GM12878 (cell line): ENCODE measurements around the gene HCST. TPM values are rescaled to one million over a fixed set of nuclear protein-coding genes. Genes with fewer than 3 reads are reported as not detected.
A peak's percentile ranks its signal among the peaks of the same experiment; 100 is the strongest.

Experiments
- CBX5 ChIP-seq: sonication (generic); IDR thresholded peaks from 2 replicates; pipeline ENCODE4 v1.6.1; 2016; ENCODE audit warnings: low read depth, moderate library complexity, mild to moderate bottlenecking, inconsistent platforms
- GABPA ChIP-seq: IDR thresholded peaks from 2 replicates; pipeline ENCODE4 v1.6.1; 2014; ENCODE audit warnings: antibody characterized with exemption, low read depth, mild to moderate bottlenecking, inconsistent platforms
- MYB ChIP-seq: fragments of 150-350 bp; IDR thresholded peaks from 2 replicates; pipeline ENCODE4 v1.6.1; 2014; ENCODE audit warnings: mild to moderate bottlenecking, low read depth, low read length, borderline replicate concordance
- POLR2AphosphoS5 ChIP-seq: IDR thresholded peaks from 2 replicates; pipeline ENCODE4 v1.6.1; 2011; ENCODE audit warnings: mild to moderate bottlenecking, low read length, inconsistent platforms
- SREBF2 ChIP-seq: IDR thresholded peaks from 2 replicates; pipeline ENCODE4 v1.6.1; 2012; ENCODE audit warnings: mild to moderate bottlenecking, low read length
- STAT1 ChIP-seq: fragments of 450-650 bp; conservative IDR thresholded peaks from 2 replicates; pipeline ENCODE4 v1.6.1; 2014; ENCODE audit warnings: antibody characterized with exemption, mild to moderate bottlenecking
- WRNIP1 ChIP-seq: IDR thresholded peaks from 2 replicates; pipeline ENCODE4 v1.6.1; 2011; ENCODE audit warnings: low read depth, low read length, improper control_type of control experiment, borderline replicate concordance
- polyA plus RNA-seq, 11 experiments: library from polyadenylated mRNA; depleted of rRNA in 4 of 11; unstranded in 6 of 11; stranded (reverse) in 5 of 11; fragments of >200 nt; fragmentation: Nextera tagmentation in 4 of 11; fragmentation: Illumina TruSeq in 1 of 11; extraction: Ambion mirVana in 4 of 11; extraction: Trizol in 1 of 11; gene quantifications; 1 replicate in 1 of 11; 2 replicates in 10 of 11; pipeline versions ENCODE4 v1.2.1 to v1.2.3, GENCODE V29; 2011 to 2016; ENCODE audit warnings: inconsistent platforms in 2 of 11, missing spikeins in 2 of 11, low read depth in 1 of 11
- total RNA-seq, 4 experiments: library from RNA; depleted of rRNA in 3 of 4; stranded (reverse); fragments of >200 nt in 3 of 4; fragmentation: Illumina TruSeq in 1 of 4; extraction: Trizol in 1 of 4; gene quantifications; 2 replicates each; pipeline versions ENCODE4 v1.2.1 to v1.2.3, GENCODE V29; 2013 to 2021
- TF ChIP-seq, protein P1 (sequence below): fragments of 450-650 bp; IDR thresholded peaks from 2 replicates; pipeline ENCODE4 v1.6.1; 2017; ENCODE audit warnings: low read depth, mild to moderate bottlenecking, moderate library complexity
- TF ChIP-seq, protein P2 (sequence below): fragments of 450-650 bp; IDR thresholded peaks from 2 replicates; pipeline ENCODE4 v1.6.1; 2018; ENCODE audit warnings: mild to moderate bottlenecking, low read depth, moderate library complexity; ENCODE audit not compliant: partially characterized antibody

Gene HCST
- total and polyA plus RNA-seq, 10 of the 15 experiments (the other 5 are each of a cell fraction or from before 2014, with no cell fraction given), result 7.5 to 79.6 (median 33.6) TPM

GRCh38 chr19:35901854-35902661 is at the start of gene HCST (continued):
- TF ChIP-seq STAT1 (no peak), CBX5 (no peak), GABPA (peak; percentile 57; the same call in 1 of the 2 replicates), MYB (no peak), WRNIP1 (no peak), POLR2AphosphoS5 (peak; percentile 76), SREBF2 (no peak)
- TF ChIP-seq, protein P1, sequence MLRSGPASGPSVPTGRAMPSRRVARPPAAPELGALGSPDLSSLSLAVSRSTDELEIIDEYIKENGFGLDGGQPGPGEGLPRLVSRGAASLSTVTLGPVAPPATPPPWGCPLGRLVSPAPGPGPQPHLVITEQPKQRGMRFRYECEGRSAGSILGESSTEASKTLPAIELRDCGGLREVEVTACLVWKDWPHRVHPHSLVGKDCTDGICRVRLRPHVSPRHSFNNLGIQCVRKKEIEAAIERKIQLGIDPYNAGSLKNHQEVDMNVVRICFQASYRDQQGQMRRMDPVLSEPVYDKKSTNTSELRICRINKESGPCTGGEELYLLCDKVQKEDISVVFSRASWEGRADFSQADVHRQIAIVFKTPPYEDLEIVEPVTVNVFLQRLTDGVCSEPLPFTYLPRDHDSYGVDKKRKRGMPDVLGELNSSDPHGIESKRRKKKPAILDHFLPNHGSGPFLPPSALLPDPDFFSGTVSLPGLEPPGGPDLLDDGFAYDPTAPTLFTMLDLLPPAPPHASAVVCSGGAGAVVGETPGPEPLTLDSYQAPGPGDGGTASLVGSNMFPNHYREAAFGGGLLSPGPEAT, result 0 out of 2 replicates have a peak, but pooled peaks have one; percentile 23
- TF ChIP-seq, protein P2, sequence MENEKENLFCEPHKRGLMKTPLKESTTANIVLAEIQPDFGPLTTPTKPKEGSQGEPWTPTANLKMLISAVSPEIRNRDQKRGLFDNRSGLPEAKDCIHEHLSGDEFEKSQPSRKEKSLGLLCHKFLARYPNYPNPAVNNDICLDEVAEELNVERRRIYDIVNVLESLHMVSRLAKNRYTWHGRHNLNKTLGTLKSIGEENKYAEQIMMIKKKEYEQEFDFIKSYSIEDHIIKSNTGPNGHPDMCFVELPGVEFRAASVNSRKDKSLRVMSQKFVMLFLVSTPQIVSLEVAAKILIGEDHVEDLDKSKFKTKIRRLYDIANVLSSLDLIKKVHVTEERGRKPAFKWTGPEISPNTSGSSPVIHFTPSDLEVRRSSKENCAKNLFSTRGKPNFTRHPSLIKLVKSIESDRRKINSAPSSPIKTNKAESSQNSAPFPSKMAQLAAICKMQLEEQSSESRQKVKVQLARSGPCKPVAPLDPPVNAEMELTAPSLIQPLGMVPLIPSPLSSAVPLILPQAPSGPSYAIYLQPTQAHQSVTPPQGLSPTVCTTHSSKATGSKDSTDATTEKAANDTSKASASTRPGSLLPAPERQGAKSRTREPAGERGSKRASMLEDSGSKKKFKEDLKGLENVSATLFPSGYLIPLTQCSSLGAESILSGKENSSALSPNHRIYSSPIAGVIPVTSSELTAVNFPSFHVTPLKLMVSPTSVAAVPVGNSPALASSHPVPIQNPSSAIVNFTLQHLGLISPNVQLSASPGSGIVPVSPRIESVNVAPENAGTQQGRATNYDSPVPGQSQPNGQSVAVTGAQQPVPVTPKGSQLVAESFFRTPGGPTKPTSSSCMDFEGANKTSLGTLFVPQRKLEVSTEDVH, result no peak
